T47D (cell line): ENCODE results near the gene TMCO2.

Source experiments
- DNase-seq, 2 experiments: peaks; one replicate each; pipeline versions ENCODE4 v3.0.0 to v3.0.0-alpha.2; 2011 to 2012; ENCODE audit warnings: low read depth in 1 of 2, low spot score in 1 of 2
- JUND ChIP-seq: IDR thresholded peaks from 2 replicates; pipeline ENCODE4 v1.6.1; 2012; ENCODE audit warnings: low read depth
- in situ Hi-C: cut with HindIII; loops from 2 replicates; pipeline ENCODE4 v1.10.0; 2016; ENCODE audit warnings: low sequenced_read_pairs, low pct_unique_long_range_greater_than_20kb

The TMCO2 gene

DNA sequence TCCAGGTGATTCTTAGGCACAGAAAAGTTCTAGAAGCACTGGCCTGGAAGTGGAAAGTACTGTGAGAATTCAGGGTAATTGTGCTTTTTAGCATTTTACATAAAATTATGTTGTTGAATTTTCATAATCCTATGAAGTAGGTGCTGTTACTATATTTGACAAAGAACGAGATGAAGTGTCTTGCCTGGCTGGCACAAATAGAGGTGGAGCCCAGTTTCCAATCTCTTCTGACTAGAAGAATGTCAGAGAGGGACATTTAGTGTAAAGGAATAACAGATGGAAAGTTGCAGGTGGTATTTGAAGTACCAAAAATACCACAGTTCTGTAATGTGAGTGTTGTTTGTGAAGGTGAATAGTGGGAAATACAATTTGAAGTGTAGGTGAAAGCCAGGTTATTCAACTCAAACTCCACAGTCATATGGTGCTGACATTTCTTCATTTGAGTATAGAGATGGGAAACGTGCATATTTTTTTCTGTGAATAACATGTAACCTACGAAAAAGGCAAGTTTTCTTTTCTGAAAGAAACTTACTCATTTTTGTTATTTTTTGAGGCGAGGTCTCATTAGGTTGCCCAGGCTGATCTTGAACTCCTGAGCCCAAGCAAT is 3.5 kb upstream of the TMCO2 start:
- in situ Hi-C loops, result no loop called here
- no peak for TF ChIP-seq JUND

GRCh38 chr1:40245686-40246085 is 2.1 kb upstream of the TMCO2 start:
- TF ChIP-seq JUND, result no peak
- in situ Hi-C loops, result no loop called here
- no peak for DNase-seq

More for the DNA sequence above, 3.5 kb upstream of the TMCO2 start:
- no peak for DNase-seq

- TF ChIP-seq JUND, result no peak
- in situ Hi-C loops, result no loop called here
- no peak for DNase-seq
These were observed 675 bp downstream of the TMCO2 start for GRCh38 chr1:40248412-40248811.

- TF ChIP-seq JUND, result no peak
- in situ Hi-C loops, result no loop called here
- no peak for DNase-seq
These were observed 3.7 kb downstream of the TMCO2 start for GRCh38 chr1:40251456-40251855.

- TF ChIP-seq JUND, result no peak
- DNase-seq, result no peak
- in situ Hi-C loops, result no loop called here
These were observed 4.9 kb downstream of the TMCO2 start for GRCh38 chr1:40252601-40253000.

GRCh38 chr1:40255231-40255630 is 7.5 kb downstream of the TMCO2 start:
- in situ Hi-C loops, result no loop called here
- no peak for TF ChIP-seq JUND
- DNase-seq, result no peak

GRCh38 chr1:40256401-40257084 is 8.8 kb downstream of the TMCO2 start:
- in situ Hi-C loops, result no loop called here
- no peak for DNase-seq
- TF ChIP-seq JUND, result no peak

DNA sequence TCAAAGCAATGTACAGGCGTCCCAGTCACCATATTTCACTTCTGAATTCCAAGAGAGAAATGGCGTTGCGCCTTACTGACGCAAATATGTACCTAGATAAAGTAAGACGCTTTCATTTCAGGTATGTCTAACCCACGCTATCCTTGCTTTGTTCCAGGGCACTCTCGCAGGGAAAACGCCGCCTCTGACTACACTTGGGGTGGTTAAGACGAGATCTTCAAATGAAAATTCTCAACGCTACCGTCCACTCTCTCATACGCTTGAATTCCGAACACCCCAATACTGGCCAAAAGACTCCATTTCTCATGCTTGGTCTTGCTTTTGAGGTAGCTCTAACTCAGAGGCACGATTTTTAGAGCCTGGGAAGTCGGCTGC is 9.6 kb downstream of the TMCO2 start:
- in situ Hi-C loops, result no loop called here
- DNase-seq, result no peak
- no peak for TF ChIP-seq JUND

DNA sequence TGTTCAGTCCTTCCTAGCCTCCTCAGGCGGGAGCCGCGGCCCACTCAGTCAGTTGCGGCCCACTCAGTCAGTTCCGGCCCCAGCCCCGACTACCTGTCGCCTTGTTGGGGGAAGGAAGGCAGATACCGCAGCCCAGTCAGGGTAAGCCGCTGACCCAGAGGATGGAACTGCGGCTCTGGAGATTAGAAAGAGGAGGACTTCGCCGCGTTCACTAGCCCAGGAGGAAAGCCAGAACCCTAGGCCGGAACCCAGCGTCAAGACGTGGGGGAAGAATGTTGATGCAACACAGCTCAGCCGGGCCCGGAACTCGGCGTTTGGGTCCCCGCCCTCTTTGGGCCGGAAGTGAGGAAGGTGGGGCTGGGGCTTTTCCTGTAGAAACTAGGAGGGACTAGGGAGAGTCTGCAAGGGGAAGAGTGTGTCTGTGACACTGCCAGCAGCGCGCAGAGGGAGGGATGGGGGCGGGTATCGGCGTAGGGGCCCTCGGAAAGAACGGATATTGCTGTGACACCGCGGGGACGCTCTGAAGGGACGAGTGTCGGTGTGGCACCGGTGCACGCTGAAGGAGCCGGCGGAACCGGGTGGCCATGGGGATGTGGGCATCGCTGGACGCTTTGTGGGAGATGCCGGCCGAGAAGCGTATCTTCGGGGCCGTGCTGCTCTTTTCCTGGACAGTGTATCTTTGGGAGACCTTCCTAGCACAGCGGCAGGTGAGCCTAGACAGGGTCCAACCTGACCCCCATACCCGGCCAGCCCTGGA is 10.1 kb downstream of the TMCO2 start, which contains the start of gene ZMPSTE24:
Gene ZMPSTE24 (plus strand): TSS at position 549 of the 757 bp plus-strand sequence. CDS start 36 bp downstream, at position 585.
- TF ChIP-seq JUND, result no peak
- in situ Hi-C loops, result no loop called here

DNA sequence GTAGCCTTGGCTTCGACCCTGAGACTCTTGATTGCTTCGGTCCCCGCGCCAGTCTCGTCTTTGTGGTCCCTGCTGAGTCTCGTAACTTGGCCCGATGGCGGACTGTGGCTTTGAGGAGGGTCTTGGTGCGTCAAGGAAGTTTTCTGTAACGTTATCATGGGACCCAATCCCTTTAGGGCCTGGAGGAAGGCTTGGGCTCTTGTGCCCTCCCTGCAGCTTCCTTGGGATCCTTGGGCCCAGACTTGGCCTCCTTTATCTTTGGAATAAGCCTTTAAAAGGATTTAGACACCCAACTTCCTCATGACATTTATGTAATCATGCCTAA is 10.7 kb downstream of the TMCO2 start:
- in situ Hi-C loops, result no loop called here
- TF ChIP-seq JUND, result no peak
- DNase-seq, result no peak

More for the DNA sequence above, 10.1 kb downstream of the TMCO2 start, which contains the start of gene ZMPSTE24:
- DNase-seq, result peak; percentile 27 to 98

GRCh38 chr1:40264354-40264781 is 16.6 kb downstream of the TMCO2 start:
- no peak for DNase-seq
- TF ChIP-seq JUND, result no peak
- in situ Hi-C loops, result no loop called here

- in situ Hi-C loops, result no loop called here
- no peak for DNase-seq
- TF ChIP-seq JUND, result no peak
These were observed 17.6 kb downstream of the TMCO2 start for GRCh38 chr1:40265298-40265697.

DNA sequence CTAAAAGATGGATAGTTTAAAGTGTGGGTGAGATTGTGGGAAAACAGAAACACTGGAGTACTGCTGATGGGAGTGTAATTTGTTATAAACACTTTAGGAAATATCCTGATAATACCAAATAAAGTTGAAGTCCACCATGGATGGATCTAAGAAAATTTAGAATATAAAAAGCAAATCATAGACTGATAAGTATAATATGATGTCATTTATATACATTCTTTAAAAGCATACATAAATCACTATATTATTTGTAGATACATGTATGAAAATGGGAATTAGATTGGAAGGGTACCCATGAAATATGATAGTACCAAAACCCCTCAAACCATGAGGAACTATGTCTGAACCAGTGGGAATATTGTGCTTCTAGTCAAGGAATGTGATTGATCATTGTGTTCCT is 18.2 kb downstream of the TMCO2 start:
- in situ Hi-C loops, result no loop called here
- no peak for TF ChIP-seq JUND
- DNase-seq, result no peak
